ENCODE results near the gene LIN28B.

Gene LIN28B

GRCh38 chr6:105091140-105091829 lies 134.4 kb downstream of the LIN28B start:
- TF ChIP-seq CTCF (IDR thresholded peaks at IDR 0.05; ENCODE audit: poor library complexity, severe bottlenecking), result no peak
- ATAC-seq (ENCODE audit: low read depth) (no peak), DNase-seq (ENCODE audit: low spot score) (no peak)
- Histone ChIP-seq H3K4me3 (ENCODE audit: severe bottlenecking) (no peak overlapping the region), H3K27me3 (ENCODE audit: insufficient read depth, poor library complexity, severe bottlenecking) (no peaks in the 10 kb centered on the region), H3K4me1 (ENCODE audit: insufficient read depth, poor library complexity, severe bottlenecking) (no peaks in the 10 kb centered on the region), H3K9me3 (ENCODE audit: severe bottlenecking) (no peaks in the 10 kb centered on the region), H3K27ac (ENCODE audit: poor library complexity, severe bottlenecking) (no peak overlapping the region), H3K36me3 (ENCODE audit: low read depth) (no peaks in the 10 kb centered on the region)

GRCh38 chr6:105094133-105094640 lies 137.3 kb downstream of the LIN28B start:
- ATAC-seq (ENCODE audit: low read depth) (no peak), DNase-seq (ENCODE audit: low spot score) (no peak)
- H3K27me3 ChIP-seq (ENCODE audit: insufficient read depth, poor library complexity, severe bottlenecking), result no peaks in the 10 kb centered on the region
- no peak overlapping the region for H3K27ac ChIP-seq (ENCODE audit: poor library complexity, severe bottlenecking)
- TF ChIP-seq CTCF (IDR thresholded peaks at IDR 0.05; ENCODE audit: poor library complexity, severe bottlenecking), result no peak
- no peak overlapping the region for H3K4me3 ChIP-seq (ENCODE audit: severe bottlenecking)
- no peaks in the 10 kb centered on the region for H3K9me3 ChIP-seq (ENCODE audit: severe bottlenecking)
- H3K36me3 ChIP-seq (ENCODE audit: low read depth), result peaks cover 3% of the 10 kb centered on the region
- no peaks in the 10 kb centered on the region for H3K4me1 ChIP-seq (ENCODE audit: insufficient read depth, poor library complexity, severe bottlenecking)

GRCh38 chr6:105095139-105095538 lies 138.2 kb downstream of the LIN28B start:
- H3K36me3 ChIP-seq (ENCODE audit: low read depth), result peaks cover 5% of the 10 kb centered on the region
- H3K4me3 ChIP-seq (ENCODE audit: severe bottlenecking), result no peak overlapping the region
- DNase-seq (ENCODE audit: low spot score) (no peak), ATAC-seq (ENCODE audit: low read depth) (no peak)
- no peaks in the 10 kb centered on the region for H3K27me3 ChIP-seq (ENCODE audit: insufficient read depth, poor library complexity, severe bottlenecking)
- TF ChIP-seq CTCF (IDR thresholded peaks at IDR 0.05; ENCODE audit: poor library complexity, severe bottlenecking), result no peak
- no peaks in the 10 kb centered on the region for H3K4me1 ChIP-seq (ENCODE audit: insufficient read depth, poor library complexity, severe bottlenecking)
- H3K9me3 ChIP-seq (ENCODE audit: severe bottlenecking), result no peaks in the 10 kb centered on the region
- no peak overlapping the region for H3K27ac ChIP-seq (ENCODE audit: poor library complexity, severe bottlenecking)

- H3K36me3 ChIP-seq (ENCODE audit: low read depth), result peaks cover 8% of the 10 kb centered on the region
- no peak for DNase-seq (ENCODE audit: low spot score)
- no peak overlapping the region for H3K27ac ChIP-seq (ENCODE audit: poor library complexity, severe bottlenecking)
- no peaks in the 10 kb centered on the region for H3K27me3 ChIP-seq (ENCODE audit: insufficient read depth, poor library complexity, severe bottlenecking)
- no peak for TF ChIP-seq CTCF (IDR thresholded peaks at IDR 0.05; ENCODE audit: poor library complexity, severe bottlenecking)
- no peak overlapping the region for H3K4me3 ChIP-seq (ENCODE audit: severe bottlenecking)
- no peak for ATAC-seq (ENCODE audit: low read depth)
- no peaks in the 10 kb centered on the region for H3K4me1 ChIP-seq (ENCODE audit: insufficient read depth, poor library complexity, severe bottlenecking)
- H3K9me3 ChIP-seq (ENCODE audit: severe bottlenecking), result no peaks in the 10 kb centered on the region
Measured at GRCh38 chr6:105097288-105097687, 140.4 kb downstream of the LIN28B start.

- no peak for DNase-seq (ENCODE audit: low spot score)
- H3K27me3 ChIP-seq (ENCODE audit: insufficient read depth, poor library complexity, severe bottlenecking), result no peaks in the 10 kb centered on the region
- H3K4me1 ChIP-seq (ENCODE audit: insufficient read depth, poor library complexity, severe bottlenecking), result no peaks in the 10 kb centered on the region
- H3K36me3 ChIP-seq (ENCODE audit: low read depth), result peaks cover 8% of the 10 kb centered on the region
- no peak overlapping the region for H3K4me3 ChIP-seq (ENCODE audit: severe bottlenecking)
- no peak for TF ChIP-seq CTCF (IDR thresholded peaks at IDR 0.05; ENCODE audit: poor library complexity, severe bottlenecking)
- no peak overlapping the region for H3K27ac ChIP-seq (ENCODE audit: poor library complexity, severe bottlenecking)
- no peaks in the 10 kb centered on the region for H3K9me3 ChIP-seq (ENCODE audit: severe bottlenecking)
- no peak for ATAC-seq (ENCODE audit: low read depth)
Measured at GRCh38 chr6:105099371-105099770, 142.5 kb downstream of the LIN28B start.

All from RWPE2 (cell line).